Transverse colon (tissue), 3 donors: ENCODE measurements around the gene SRP68.

ENCODE experiments used
- CTCF ChIP-seq, 5 experiments: fragments of 200-600 bp in 3 of 5; fragments of 450-650 bp in 2 of 5; sonication (generic) in 3 of 5; IDR thresholded peaks; 1 replicate in 2 of 5; 2 replicates in 3 of 5; pipeline ENCODE4 v1.5.1; 2016 to 2017; ENCODE audit warnings: antibody characterized with exemption in 5 of 5, inconsistent platforms in 3 of 5, mild to moderate bottlenecking in 2 of 5, moderate library complexity in 1 of 5
- EP300 ChIP-seq: sonication (generic); formaldehyde crosslinking; IDR thresholded peaks from one replicate; pipeline ENCODE4 v1.6.1; 2017; ENCODE audit warnings: antibody characterized with exemption, low read depth

GRCh38 chr17:76009447-76009846, 62.9 kb downstream of the SRP68 start:
- TF ChIP-seq CTCF (IDR thresholded peaks at IDR 0.05) (no peak), EP300 (no peak)
